Measurements from ENCODE around the gene PRODH2. TPM values are rescaled to one million over a fixed set of nuclear protein-coding genes. Genes with fewer than 3 reads are reported as not detected.
A peak's percentile ranks its signal among the peaks of the same experiment; 100 is the strongest.

The PRODH2 gene
- total and polyA plus RNA-seq, 2 of the 13 experiments (the other 11 are each of a cell fraction or from before 2014, with no cell fraction given) = 86.7 to 118 TPM

DNA sequence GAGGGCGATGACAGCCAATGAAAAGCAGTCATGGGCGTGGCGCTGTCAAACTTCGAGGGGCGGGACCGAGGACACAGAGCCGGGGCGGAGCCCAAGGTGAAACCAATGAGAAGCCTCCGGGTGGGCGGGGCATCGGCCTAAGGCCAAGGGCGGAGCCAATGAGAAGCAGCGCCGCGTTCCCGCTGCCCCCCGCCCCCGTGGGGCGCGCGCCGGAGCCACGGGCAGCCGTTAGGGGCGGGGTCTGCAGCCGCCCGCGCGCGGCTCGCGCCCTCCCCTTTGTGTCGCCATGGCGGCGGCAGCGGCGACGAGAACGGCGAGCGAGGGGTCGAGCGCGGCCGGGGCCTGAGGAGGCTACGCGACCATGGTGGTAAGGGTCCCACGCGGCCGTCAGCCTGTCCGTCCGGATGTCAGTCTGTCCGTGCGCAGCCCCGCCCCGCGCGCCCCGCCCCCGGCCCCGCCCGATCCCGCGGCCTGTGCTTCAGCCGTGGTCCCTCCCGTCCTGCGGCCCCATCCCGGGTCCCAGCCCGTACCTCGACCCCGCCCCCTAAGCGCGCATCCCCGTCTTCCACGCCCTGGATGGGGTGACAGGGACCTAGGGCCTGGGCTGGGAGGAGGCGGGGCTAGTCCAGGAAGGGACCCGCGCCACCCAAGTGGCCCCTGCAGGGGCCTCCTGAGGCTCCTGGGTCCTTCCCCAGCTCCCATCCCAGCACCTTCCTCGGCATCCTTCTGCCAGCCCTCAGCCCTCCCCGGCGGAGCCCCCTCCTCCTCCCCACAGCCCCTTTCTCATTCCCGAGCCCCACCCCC lies 37.1 kb downstream of the PRODH2 start, which contains the start of gene ARHGAP33 (continued):
- TF ChIP-seq YY1 (IDR thresholded peaks at IDR 0.05; ENCODE audit: insufficient read depth, insufficient replicate concordance, low read depth, low read length) = peak; percentile 83
- TF ChIP-seq, protein P1, sequence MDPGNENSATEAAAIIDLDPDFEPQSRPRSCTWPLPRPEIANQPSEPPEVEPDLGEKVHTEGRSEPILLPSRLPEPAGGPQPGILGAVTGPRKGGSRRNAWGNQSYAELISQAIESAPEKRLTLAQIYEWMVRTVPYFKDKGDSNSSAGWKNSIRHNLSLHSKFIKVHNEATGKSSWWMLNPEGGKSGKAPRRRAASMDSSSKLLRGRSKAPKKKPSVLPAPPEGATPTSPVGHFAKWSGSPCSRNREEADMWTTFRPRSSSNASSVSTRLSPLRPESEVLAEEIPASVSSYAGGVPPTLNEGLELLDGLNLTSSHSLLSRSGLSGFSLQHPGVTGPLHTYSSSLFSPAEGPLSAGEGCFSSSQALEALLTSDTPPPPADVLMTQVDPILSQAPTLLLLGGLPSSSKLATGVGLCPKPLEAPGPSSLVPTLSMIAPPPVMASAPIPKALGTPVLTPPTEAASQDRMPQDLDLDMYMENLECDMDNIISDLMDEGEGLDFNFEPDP (CRISPR knock-in tag; conservative IDR thresholded peaks at IDR 0.05) = no peak
- no peak for TF ChIP-seq ZSCAN22 (CRISPR knock-in tag; IDR thresholded peaks at IDR 0.05)
- no peak for TF ChIP-seq SOX6 (IDR thresholded peaks at IDR 0.05)
- no peak for TF ChIP-seq SOX6 (CRISPR knock-in tag; IDR thresholded peaks at IDR 0.05)
- no peak for TF ChIP-seq NFE2L1 (CRISPR knock-in tag; IDR thresholded peaks at IDR 0.05; ENCODE audit: borderline replicate concordance)
- TF ChIP-seq ZNF235 (CRISPR knock-in tag; IDR thresholded peaks at IDR 0.05; ENCODE audit: borderline replicate concordance) = no peak
- no peak for TF ChIP-seq MAFK (conservative IDR thresholded peaks at IDR 0.05 in 1 of 2, IDR thresholded peaks at IDR 0.05 in 1 of 2; ENCODE audit: low read length in 2 of 2)
- TF ChIP-seq ZFP62 (CRISPR knock-in tag; IDR thresholded peaks at IDR 0.05) = no peak
- 0 out of 2 replicates have a peak, but pooled peaks have one; percentile 31 for TF ChIP-seq ARNTL (CRISPR knock-in tag; IDR thresholded peaks at IDR 0.05)
- TF ChIP-seq IKZF5 (CRISPR knock-in tag; IDR thresholded peaks at IDR 0.05) = no peak
- TF ChIP-seq, protein P2, sequence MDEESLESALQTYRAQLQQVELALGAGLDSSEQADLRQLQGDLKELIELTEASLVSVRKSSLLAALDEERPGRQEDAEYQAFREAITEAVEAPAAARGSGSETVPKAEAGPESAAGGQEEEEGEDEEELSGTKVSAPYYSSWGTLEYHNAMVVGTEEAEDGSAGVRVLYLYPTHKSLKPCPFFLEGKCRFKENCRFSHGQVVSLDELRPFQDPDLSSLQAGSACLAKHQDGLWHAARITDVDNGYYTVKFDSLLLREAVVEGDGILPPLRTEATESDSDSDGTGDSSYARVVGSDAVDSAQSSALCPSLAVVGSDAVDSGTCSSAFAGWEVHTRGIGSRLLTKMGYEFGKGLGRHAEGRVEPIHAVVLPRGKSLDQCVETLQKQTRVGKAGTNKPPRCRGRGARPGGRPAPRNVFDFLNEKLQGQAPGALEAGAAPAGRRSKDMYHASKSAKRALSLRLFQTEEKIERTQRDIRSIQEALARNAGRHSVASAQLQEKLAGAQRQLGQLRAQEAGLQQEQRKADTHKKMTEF (CRISPR knock-in tag; IDR thresholded peaks at IDR 0.05) = no peak
- TF ChIP-seq FLYWCH1 (CRISPR knock-in tag; IDR thresholded peaks at IDR 0.05) = no peak
- TF ChIP-seq, protein P3, sequence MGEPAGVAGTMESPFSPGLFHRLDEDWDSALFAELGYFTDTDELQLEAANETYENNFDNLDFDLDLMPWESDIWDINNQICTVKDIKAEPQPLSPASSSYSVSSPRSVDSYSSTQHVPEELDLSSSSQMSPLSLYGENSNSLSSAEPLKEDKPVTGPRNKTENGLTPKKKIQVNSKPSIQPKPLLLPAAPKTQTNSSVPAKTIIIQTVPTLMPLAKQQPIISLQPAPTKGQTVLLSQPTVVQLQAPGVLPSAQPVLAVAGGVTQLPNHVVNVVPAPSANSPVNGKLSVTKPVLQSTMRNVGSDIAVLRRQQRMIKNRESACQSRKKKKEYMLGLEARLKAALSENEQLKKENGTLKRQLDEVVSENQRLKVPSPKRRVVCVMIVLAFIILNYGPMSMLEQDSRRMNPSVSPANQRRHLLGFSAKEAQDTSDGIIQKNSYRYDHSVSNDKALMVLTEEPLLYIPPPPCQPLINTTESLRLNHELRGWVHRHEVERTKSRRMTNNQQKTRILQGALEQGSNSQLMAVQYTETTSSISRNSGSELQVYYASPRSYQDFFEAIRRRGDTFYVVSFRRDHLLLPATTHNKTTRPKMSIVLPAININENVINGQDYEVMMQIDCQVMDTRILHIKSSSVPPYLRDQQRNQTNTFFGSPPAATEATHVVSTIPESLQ (CRISPR knock-in tag; conservative IDR thresholded peaks at IDR 0.05) = no peak
- no peak for TF ChIP-seq ZNF780A (CRISPR knock-in tag; IDR thresholded peaks at IDR 0.05)
- TF ChIP-seq BATF2 (CRISPR knock-in tag; IDR thresholded peaks at IDR 0.05) = no peak
- TF ChIP-seq HOXA9 (CRISPR knock-in tag; IDR thresholded peaks at IDR 0.05; ENCODE audit: borderline replicate concordance) = no peak
- TF ChIP-seq ZNF891 (CRISPR knock-in tag; IDR thresholded peaks at IDR 0.05) = no peak
- TF ChIP-seq CERS6 (CRISPR knock-in tag; IDR thresholded peaks at IDR 0.05) = no peak
- TF ChIP-seq ZNF879 (CRISPR knock-in tag; IDR thresholded peaks at IDR 0.05) = no peak
- TF ChIP-seq ZNF317 (CRISPR knock-in tag; IDR thresholded peaks at IDR 0.05) = no peak
- TF ChIP-seq ONECUT2 (CRISPR knock-in tag; IDR thresholded peaks at IDR 0.05) = no peak
